H1 (cell line): ENCODE data around the gene NUDT7. TPM values are rescaled to one million over a fixed set of nuclear protein-coding genes. Genes with fewer than 3 reads are reported as not detected.

Experiments
- CTCF ChIA-PET: fragments of 300-600 bp; sonication (Branson Sonifier 250); formaldehyde crosslinking; loops from one replicate; lab custom pipeline; 2021; ENCODE audit not compliant: partially characterized antibody; lab: Charles Lee
- POLR2A ChIA-PET: fragments of 300-600 bp; sonication (Branson Sonifier 250); formaldehyde crosslinking; loops from one replicate; lab custom pipeline; 2021; ENCODE audit warnings: inconsistent platforms; ENCODE audit not compliant: partially characterized antibody; lab: Charles Lee
- DNase-seq, 2 experiments: peaks; one replicate each; pipeline versions ENCODE4 v3.0.0 to v3.0.0-alpha.2; 2010 to 2022; ENCODE audit warnings: low spot score in 2 of 2, low read depth in 1 of 2, mixed read lengths in 1 of 2
- FAIRE-seq: peaks from 2 replicates; lab custom pipeline; 2011; peaks lifted over from hg19 to GRCh38; lab: Jason Lieb, UNC
- H2AFZ ChIP-seq: 2 replicates; pipeline ENCODE4 v1.8.1; 2012; ENCODE audit warnings: low read length, inconsistent platforms
- H2AK5ac ChIP-seq: 2 replicates; pipeline ENCODE4 v1.6.1; 2013; ENCODE audit warnings: low read depth, low read length
- H2BK120ac ChIP-seq: replicated peaks from 2 replicates; pipeline ENCODE3; 2013; ENCODE audit warnings: low read depth, low read length, inconsistent platforms
- H2BK12ac ChIP-seq: 2 replicates; pipeline ENCODE4 v1.6.1; 2013; ENCODE audit warnings: low read depth, low read length
- H2BK15ac ChIP-seq: 2 replicates; pipeline ENCODE4 v1.6.1; 2013; ENCODE audit warnings: low read length
- H2BK20ac ChIP-seq: 2 replicates; pipeline ENCODE4 v1.6.1; 2013; ENCODE audit warnings: low read length
- H2BK5ac ChIP-seq: 2 replicates; pipeline ENCODE4 v1.6.1; 2013; ENCODE audit warnings: low read depth, low read length
- H3K14ac ChIP-seq: 2 replicates; pipeline ENCODE4 v1.6.1; 2013; ENCODE audit warnings: inconsistent platforms; ENCODE audit not compliant: insufficient read length
- H3K18ac ChIP-seq: 2 replicates; pipeline ENCODE4 v1.6.1; 2013; ENCODE audit warnings: low read length; ENCODE audit errors: extremely low read depth
- H3K23ac ChIP-seq: 2 replicates; pipeline ENCODE4 v1.6.1; 2013; ENCODE audit warnings: inconsistent platforms; ENCODE audit not compliant: insufficient read length
- H3K23me2 ChIP-seq: 2 replicates; pipeline ENCODE4 v1.6.1; 2013; ENCODE audit warnings: low read depth, low read length
- H3K27ac ChIP-seq: 2 replicates; pipeline ENCODE4 v1.6.1; 2011; ENCODE audit warnings: low read depth, low read length, inconsistent platforms
- H3K27me3 ChIP-seq, 4 experiments: replicated peaks in 1 of 4; 1 replicate in 1 of 4; 2 replicates in 3 of 4; pipeline versions ENCODE4 v1.6.1 to v1.8.1; 2011 to 2013; ENCODE audit warnings: low read length in 3 of 4, mild to moderate bottlenecking in 3 of 4, inconsistent platforms in 2 of 4, mixed read lengths in 2 of 4, moderate library complexity in 1 of 4; ENCODE audit not compliant: control insufficient read depth in 3 of 4, insufficient read depth in 3 of 4; ENCODE audit errors: extremely low read depth in 1 of 4
- H3K36me3 ChIP-seq, 4 experiments: 2 replicates each; pipeline versions ENCODE4 v1.6.1 to v1.8.1; 2011 to 2013; ENCODE audit warnings: mild to moderate bottlenecking in 4 of 4, low read length in 3 of 4, moderate library complexity in 2 of 4, control low read depth in 1 of 4, inconsistent platforms in 1 of 4; ENCODE audit not compliant: insufficient read depth in 4 of 4, control insufficient read depth in 2 of 4
- H3K4ac ChIP-seq: replicated peaks from 2 replicates; pipeline ENCODE3; 2013; ENCODE audit warnings: low read length, low read depth, mixed read lengths, inconsistent platforms; ENCODE audit not compliant: insufficient read length
- H3K4me1 ChIP-seq, 4 experiments: replicated peaks in 1 of 4; 1 replicate in 1 of 4; 2 replicates in 3 of 4; pipeline versions ENCODE4 v1.6.1 to v1.8.1; 2011 to 2013; ENCODE audit warnings: low read length in 3 of 4, inconsistent platforms in 2 of 4, mixed read lengths in 1 of 4; ENCODE audit not compliant: insufficient read depth in 4 of 4, control insufficient read depth in 3 of 4
- H3K4me2 ChIP-seq, 2 experiments: 2 replicates each; pipeline versions ENCODE4 v1.6.1 to v1.8.1; 2011 to 2013; ENCODE audit warnings: low read depth in 2 of 2, low read length in 2 of 2, control low read depth in 1 of 2, inconsistent platforms in 1 of 2, mild to moderate bottlenecking in 1 of 2; ENCODE audit not compliant: insufficient read depth in 1 of 2
- H3K4me3 ChIP-seq, 4 experiments: fragments of 200-600, 300-600 bp in 1 of 4; sonication (generic), shearing (Covaris generic), sonication (Bioruptor Twin) in 1 of 4; 2 replicates each; pipeline versions ENCODE4 v1.5.1 to v1.8.1; 2011 to 2016; ENCODE audit warnings: low read length in 4 of 4, low read depth in 3 of 4, control low read depth in 2 of 4, inconsistent platforms in 2 of 4, mild to moderate bottlenecking in 2 of 4, mixed read lengths in 1 of 4, moderate library complexity in 1 of 4; ENCODE audit not compliant: insufficient read depth in 2 of 4; ENCODE audit errors: extremely low read depth in 1 of 4
- H3K56ac ChIP-seq: replicated peaks from 2 replicates; pipeline ENCODE3; 2013; ENCODE audit warnings: low read depth, mild to moderate bottlenecking, mixed read lengths, low read length, inconsistent platforms; ENCODE audit not compliant: insufficient read length
- H3K79me1 ChIP-seq: 2 replicates; pipeline ENCODE4 v1.6.1; 2013; ENCODE audit warnings: low read depth, low read length, control low read depth
- H3K79me2 ChIP-seq, 2 experiments: 2 replicates each; pipeline versions ENCODE4 v1.6.1 to v1.8.1; 2012 to 2013; ENCODE audit warnings: low read length in 2 of 2, mild to moderate bottlenecking in 2 of 2, inconsistent platforms in 1 of 2; ENCODE audit not compliant: insufficient read depth in 2 of 2, control insufficient read depth in 1 of 2
- H3K9ac ChIP-seq, 4 experiments: replicated peaks in 1 of 4; 1 replicate in 1 of 4; 2 replicates in 3 of 4; pipeline versions ENCODE4 v1.6.1 to v1.8.1; 2011 to 2013; ENCODE audit warnings: low read depth in 3 of 4, low read length in 3 of 4, control low read depth in 2 of 4, mild to moderate bottlenecking in 2 of 4, moderate library complexity in 2 of 4, inconsistent platforms in 1 of 4; ENCODE audit errors: extremely low read depth in 1 of 4
- H3K9me3 ChIP-seq, 2 experiments: 2 replicates each; pipeline versions ENCODE4 v1.6.1 to v1.8.1; 2012 to 2013; ENCODE audit warnings: mild to moderate bottlenecking in 2 of 2, moderate library complexity in 2 of 2, control low read depth in 1 of 2, inconsistent platforms in 1 of 2, low read depth in 1 of 2, low read length in 1 of 2, mixed read lengths in 1 of 2; ENCODE audit not compliant: insufficient read depth in 2 of 2
- H4K20me1 ChIP-seq, 2 experiments: replicated peaks in 1 of 2; 2 replicates each; pipeline versions ENCODE3 to v1.8.1; 2011 to 2013; ENCODE audit warnings: inconsistent platforms in 2 of 2, low read length in 2 of 2, mild to moderate bottlenecking in 1 of 2; ENCODE audit not compliant: insufficient read depth in 2 of 2, control insufficient read depth in 1 of 2
- H4K5ac ChIP-seq: 2 replicates; pipeline ENCODE4 v1.6.1; 2013; ENCODE audit warnings: low read length, low read depth, mixed read lengths, inconsistent platforms; ENCODE audit not compliant: insufficient read length
- H4K8ac ChIP-seq: 2 replicates; pipeline ENCODE4 v1.8.0; 2013; ENCODE audit warnings: mild to moderate bottlenecking, moderate library complexity, low read length, inconsistent platforms; ENCODE audit not compliant: insufficient read depth; ENCODE audit errors: extremely low read depth
- H4K91ac ChIP-seq: replicated peaks from 2 replicates; pipeline ENCODE3; 2013; ENCODE audit warnings: low read length, mixed read lengths, inconsistent platforms; ENCODE audit not compliant: insufficient read length
- CEBPB ChIP-seq: IDR thresholded peaks from 2 replicates; pipeline ENCODE4 v1.6.1; 2012; ENCODE audit warnings: low read depth, low read length
- CTBP2 ChIP-seq: IDR thresholded peaks from 2 replicates; pipeline ENCODE4 v1.7.0; 2011; ENCODE audit warnings: borderline replicate concordance, mild to moderate bottlenecking, moderate library complexity, mixed read lengths, low read length; ENCODE audit not compliant: insufficient read depth, insufficient read length
- E2F6 ChIP-seq: IDR thresholded peaks from 2 replicates; pipeline ENCODE4 v1.6.1; 2012; ENCODE audit warnings: inconsistent platforms
- JUN ChIP-seq: IDR thresholded peaks from 2 replicates; pipeline ENCODE4 v1.6.1; 2011; ENCODE audit warnings: low read depth, mild to moderate bottlenecking, improper control_type of control experiment, low read length
- JUND ChIP-seq: IDR thresholded peaks from 2 replicates; pipeline ENCODE4 v1.6.1; 2011; ENCODE audit warnings: mild to moderate bottlenecking, improper control_type of control experiment, low read length
- KDM5A ChIP-seq: fragments of 200-600 bp; IDR thresholded peaks from 2 replicates; pipeline ENCODE4 v1.7.1; 2012; ENCODE audit warnings: mild to moderate bottlenecking, low read length, inconsistent platforms, mixed read lengths
- PHF8 ChIP-seq: fragments of 200-600 bp; sonication (generic); conservative IDR thresholded peaks from 2 replicates; pipeline ENCODE4 v1.7.1; 2012; ENCODE audit warnings: low read depth, mild to moderate bottlenecking, inconsistent platforms, low read length, moderate library complexity
- POLR2A ChIP-seq, 2 experiments: IDR thresholded peaks; 1 replicate in 1 of 2; 2 replicates in 1 of 2; pipeline ENCODE4 v1.6.1; 2011; ENCODE audit warnings: low read depth in 2 of 2, low read length in 2 of 2, mild to moderate bottlenecking in 2 of 2; ENCODE audit errors: control extremely low read depth in 1 of 2
- POU5F1 ChIP-seq: IDR thresholded peaks from 2 replicates; pipeline ENCODE4 v1.6.1; 2011; ENCODE audit warnings: low read depth, mild to moderate bottlenecking, low read length, moderate library complexity
- SP1 ChIP-seq: IDR thresholded peaks from 2 replicates; pipeline ENCODE4 v1.6.1; 2011; ENCODE audit warnings: low read depth, low read length
- TEAD4 ChIP-seq: IDR thresholded peaks from 2 replicates; pipeline ENCODE4 v1.6.1; 2012; ENCODE audit warnings: low read depth, low read length, inconsistent platforms, mixed read lengths
- WGBS, 2 experiments: shearing (Covaris generic) in 1 of 2; methylation state at CpG; one replicate each; pipeline versions ENCODE4 v1.1.6 to v1.1.7; 2013 to 2015; ENCODE audit warnings: low lambda C conversion rate in 2 of 2, mixed read lengths in 2 of 2, inconsistent platforms in 1 of 2, low coverage in 1 of 2, missing lambda C conversion rate in 1 of 2; ENCODE audit not compliant: insufficient replicate concordance in 2 of 2, insufficient coverage in 1 of 2, insufficient read length in 1 of 2; ENCODE audit errors: extremely low coverage in 1 of 2, missing lambda C conversion rate in 1 of 2; 5-methylcytosine and 5-hydroxymethylcytosine counted together
- polyA plus RNA-seq, 7 experiments: library from polyadenylated mRNA; depleted of rRNA in 3 of 7; stranded (reverse) in 5 of 7; unstranded in 2 of 7; fragments of >200 nt in 5 of 7; fragments of 200-250 nt in 2 of 7; gene quantifications; 1 replicate in 5 of 7; 2 replicates in 1 of 7; 4 replicates in 1 of 7; pipeline versions ENCODE4 v1.2.1 to v1.2.3, GENCODE V29; 2011 to 2013; ENCODE audit warnings: missing spikeins in 2 of 7, mixed read lengths in 2 of 7
- total RNA-seq: library from RNA; stranded (reverse); fragmentation: NEBNext Ultra II Directional; extraction: Animal tissue kit (Norgen Biotek cat#: 25700); gene quantifications from 2 replicates; pipeline ENCODE4 v1.2.1, GENCODE V29; 2021

NUDT7 gene
- total and polyA plus RNA-seq, 2 of the 8 experiments (the other 6 are each of a cell fraction or from before 2014, with no cell fraction given), result 8.8 to 19.7 TPM

GRCh38 chr16:77680496-77680895 lies 41.8 kb upstream of the NUDT7 start:
- ChIA-PET POLR2A (no interaction called here), CTCF (interaction anchor here (1.1 kb wide), 1 partner anchor 323 kb away, joined by 3 read pairs; no protein-coding TSS in a partner anchor)
- no peak overlapping the region for H3K18ac ChIP-seq

More at GRCh38 chr16:77680496-77680895, 41.8 kb upstream of the NUDT7 start:
- H4K91ac ChIP-seq, result no peak overlapping the region
- DNase-seq (no peak), FAIRE-seq (no peak)
- no peak overlapping the region for H3K56ac ChIP-seq
- no peak overlapping the region for H2BK5ac ChIP-seq
- H2BK120ac ChIP-seq, result no peak overlapping the region
- no peaks in the 10 kb centered on the region for H3K79me2 ChIP-seq
- H2BK20ac ChIP-seq, result no peak overlapping the region
- no peaks in the 10 kb centered on the region for H3K36me3 ChIP-seq
- H2BK15ac ChIP-seq, result no peak overlapping the region
- H3K27me3 ChIP-seq, result no peaks in the 10 kb centered on the region
- H4K20me1 ChIP-seq, result no peaks in the 10 kb centered on the region
- no peaks in the 10 kb centered on the region for H3K9me3 ChIP-seq
- H2AK5ac ChIP-seq, result no peak overlapping the region
- H3K4ac ChIP-seq, result no peak overlapping the region
- H3K23ac ChIP-seq, result no peak overlapping the region
- no peaks in the 10 kb centered on the region for H3K23me2 ChIP-seq
- no peak overlapping the region for H2AFZ ChIP-seq
- no peak overlapping the region for H3K14ac ChIP-seq
- H4K5ac ChIP-seq, result no peak overlapping the region
- H3K4me2 ChIP-seq, result no peak overlapping the region
- TF ChIP-seq SP1 (no peak), E2F6 (no peak), POU5F1 (no peak), KDM5A (no peak), JUN (no peak), PHF8 (no peak), POLR2A (IDR thresholded peaks at IDR 0.05; ENCODE audit: control extremely low read depth in 1 of 2, low read depth in 2 of 2, low read length in 2 of 2) (no peak), CEBPB (no peak), CTBP2 (no peak), JUND (no peak), TEAD4 (no peak)
- TF ChIP-seq, all 59 proteins: peak for 0
- H3K4me3 ChIP-seq, result no peak overlapping the region
- H3K27ac ChIP-seq, result no peak overlapping the region
- no peak overlapping the region for H4K8ac ChIP-seq
- no peaks in the 10 kb centered on the region; a peak in 1 of 7 replicates for H3K4me1 ChIP-seq
- H3K79me1 ChIP-seq, result no peaks in the 10 kb centered on the region
- no peak overlapping the region for H2BK12ac ChIP-seq
- no peak overlapping the region for H3K9ac ChIP-seq
- 88% methylated on average over 3 of the region's 3 CpGs; no CpG with 5 or more reads in 1 of the 2 experiments for WGBS, 2 experiments
